ENCODE results near the gene ATOH8.

The ATOH8 gene

GRCh38 chr2:85740193-85740592 lies 13.6 kb upstream of the ATOH8 start:
- no peaks in the 10 kb centered on the region for H3K27me3 ChIP-seq
- peak overlapping the region; percentile 96 to 97 for H3K27ac ChIP-seq
- H3K4me3 ChIP-seq = no peak overlapping the region
- DNase-seq = no peak
- no peaks in the 10 kb centered on the region for H3K9me3 ChIP-seq
- peaks cover 13 to 83% (median 64%) of the 10 kb centered on the region in 4 donors for H3K4me1 ChIP-seq
- H3K36me3 ChIP-seq = no peaks in the 10 kb centered on the region
- intact Hi-C loops (cut with DNase I; ENCODE audit: low total_unique reads) = loop anchor here (10.0 kb wide), 1 partner anchor 55 kb away; no protein-coding TSS in a partner anchor
- TF ChIP-seq CTCF (IDR thresholded peaks at IDR 0.05) = no peak

- H3K27ac ChIP-seq = peak overlapping the region; percentile 96 to 97
- no peak for TF ChIP-seq CTCF (IDR thresholded peaks at IDR 0.05)
- peaks cover 13 to 90% (median 74%) of the 10 kb centered on the region in 4 donors for H3K4me1 ChIP-seq
- DNase-seq = peak; percentile 73 to 93
- no peaks in the 10 kb centered on the region for H3K36me3 ChIP-seq
- peak overlapping the region in 1 of 2 donors; percentile 27 for H3K4me3 ChIP-seq
- H3K27me3 ChIP-seq = no peaks in the 10 kb centered on the region
- intact Hi-C loops (cut with DNase I; ENCODE audit: low total_unique reads) = loop anchor here (10.0 kb wide), 1 partner anchor 53 kb away; no protein-coding TSS in a partner anchor
- H3K9me3 ChIP-seq = no peaks in the 10 kb centered on the region
Measured at GRCh38 chr2:85741211-85741832, 12.5 kb upstream of the ATOH8 start.

- Histone ChIP-seq H3K4me1 (peaks cover 13 to 90% (median 74%) of the 10 kb centered on the region in 4 donors), H3K36me3 (no peaks in the 10 kb centered on the region), H3K9me3 (no peaks in the 10 kb centered on the region), H3K27ac (peak overlapping the region; percentile 96 to 97), H3K4me3 (peak overlapping the region in 1 of 2 donors; percentile 27), H3K27me3 (no peaks in the 10 kb centered on the region)
- DNase-seq = peak; percentile 93 to 97
- intact Hi-C loops (cut with DNase I; ENCODE audit: low total_unique reads) = loop anchor here (10.0 kb wide), 1 partner anchor 53 kb away; no protein-coding TSS in a partner anchor
- TF ChIP-seq CTCF (IDR thresholded peaks at IDR 0.05) = peak in 1 of 2 experiments; percentile 7
Measured at GRCh38 chr2:85741833-85742455, 11.8 kb upstream of the ATOH8 start.

GRCh38 chr2:85743304-85743978 lies 10.3 kb upstream of the ATOH8 start:
- H3K27me3 ChIP-seq = no peaks in the 10 kb centered on the region
- DNase-seq = no peak
- H3K4me3 ChIP-seq = no peak overlapping the region
- H3K4me1 ChIP-seq = peaks cover 13 to 89% (median 72%) of the 10 kb centered on the region in 4 donors
- no peaks in the 10 kb centered on the region for H3K9me3 ChIP-seq
- no peak for TF ChIP-seq CTCF (IDR thresholded peaks at IDR 0.05)
- intact Hi-C loops (cut with DNase I; ENCODE audit: low total_unique reads) = loop anchor here (10.0 kb wide), 1 partner anchor 51 kb away; no protein-coding TSS in a partner anchor
- no peaks in the 10 kb centered on the region for H3K36me3 ChIP-seq
- peak overlapping the region; percentile 96 to 97 for H3K27ac ChIP-seq

GRCh38 chr2:85744055-85744454 lies 9.7 kb upstream of the ATOH8 start:
- Histone ChIP-seq H3K27me3 (no peaks in the 10 kb centered on the region), H3K27ac (peak overlapping the region; percentile 96 to 97), H3K9me3 (no peaks in the 10 kb centered on the region), H3K4me3 (no peak overlapping the region), H3K4me1 (peaks cover 13 to 92% (median 78%) of the 10 kb centered on the region in 4 donors), H3K36me3 (no peaks in the 10 kb centered on the region)
- intact Hi-C loops (cut with DNase I; ENCODE audit: low total_unique reads) = loop anchor here (10.0 kb wide), 1 partner anchor 51 kb away; no protein-coding TSS in a partner anchor
- TF ChIP-seq CTCF (IDR thresholded peaks at IDR 0.05) = no peak
- DNase-seq = no peak

Measured in tibial artery (tissue), 4 donors.